Liver (tissue), 3 donors: ENCODE results near the gene PARD3.

Experiments
- EGR1 ChIP-seq, 2 donors: IDR thresholded peaks; 2 replicates each; pipeline ENCODE4 v1.6.1; 2016 to 2018; ENCODE audit warnings: antibody characterized with exemption in 2 of 2, low read depth in 2 of 2
- FOXA1 ChIP-seq: IDR thresholded peaks from 2 replicates; pipeline ENCODE4 v1.6.1; 2016; ENCODE audit warnings: antibody characterized with exemption
- GABPA ChIP-seq, 2 donors: IDR thresholded peaks in 1 of 2; conservative IDR thresholded peaks in 1 of 2; 2 replicates each; pipeline ENCODE4 v1.6.1; 2016; ENCODE audit warnings: antibody characterized with exemption in 2 of 2, mild to moderate bottlenecking in 1 of 2, moderate library complexity in 1 of 2
- JUND ChIP-seq, 2 donors: IDR thresholded peaks; 2 replicates each; pipeline ENCODE4 v1.6.1; 2016; ENCODE audit warnings: antibody characterized with exemption in 2 of 2
- NR2F2 ChIP-seq: IDR thresholded peaks from 2 replicates; pipeline ENCODE4 v1.6.1; 2016; ENCODE audit warnings: antibody characterized with exemption
- SP1 ChIP-seq: IDR thresholded peaks from 2 replicates; pipeline ENCODE4 v1.6.1; 2018; ENCODE audit warnings: antibody characterized with exemption, mild to moderate bottlenecking
- TF ChIP-seq, protein P1 (sequence below): fragments of 150-350 bp; IDR thresholded peaks from 2 replicates; pipeline ENCODE4 v1.5.1; 2017; ENCODE audit warnings: improper control_type of control experiment, low read depth, low read length; ENCODE audit not compliant: missing input control
- TF ChIP-seq, protein P2 (sequence below): IDR thresholded peaks from 2 replicates; pipeline ENCODE4 v1.6.1; 2016; ENCODE audit warnings: antibody characterized with exemption, mild to moderate bottlenecking
- donor health status: healthy.
- donor health status: healthy.

DNA sequence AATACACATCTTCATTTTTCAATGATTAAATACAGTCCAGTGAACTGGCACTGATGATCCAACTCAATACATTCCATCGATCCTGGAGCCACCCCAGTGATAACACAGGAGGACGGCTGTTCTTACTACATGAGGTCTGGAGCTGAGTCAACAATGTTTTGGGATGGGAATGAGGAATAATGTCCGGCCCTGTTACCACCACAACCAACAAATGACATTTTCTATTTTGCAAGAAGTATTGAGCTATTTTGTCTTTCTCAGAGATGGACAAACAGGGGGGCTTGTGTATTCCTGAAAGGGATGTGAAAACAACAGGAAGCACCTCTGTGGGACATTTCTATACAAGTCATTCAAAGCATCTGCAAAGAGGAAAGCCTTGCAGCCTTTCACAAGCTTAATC, 249.2 kb downstream of the PARD3 start:
- TF ChIP-seq, protein P1, sequence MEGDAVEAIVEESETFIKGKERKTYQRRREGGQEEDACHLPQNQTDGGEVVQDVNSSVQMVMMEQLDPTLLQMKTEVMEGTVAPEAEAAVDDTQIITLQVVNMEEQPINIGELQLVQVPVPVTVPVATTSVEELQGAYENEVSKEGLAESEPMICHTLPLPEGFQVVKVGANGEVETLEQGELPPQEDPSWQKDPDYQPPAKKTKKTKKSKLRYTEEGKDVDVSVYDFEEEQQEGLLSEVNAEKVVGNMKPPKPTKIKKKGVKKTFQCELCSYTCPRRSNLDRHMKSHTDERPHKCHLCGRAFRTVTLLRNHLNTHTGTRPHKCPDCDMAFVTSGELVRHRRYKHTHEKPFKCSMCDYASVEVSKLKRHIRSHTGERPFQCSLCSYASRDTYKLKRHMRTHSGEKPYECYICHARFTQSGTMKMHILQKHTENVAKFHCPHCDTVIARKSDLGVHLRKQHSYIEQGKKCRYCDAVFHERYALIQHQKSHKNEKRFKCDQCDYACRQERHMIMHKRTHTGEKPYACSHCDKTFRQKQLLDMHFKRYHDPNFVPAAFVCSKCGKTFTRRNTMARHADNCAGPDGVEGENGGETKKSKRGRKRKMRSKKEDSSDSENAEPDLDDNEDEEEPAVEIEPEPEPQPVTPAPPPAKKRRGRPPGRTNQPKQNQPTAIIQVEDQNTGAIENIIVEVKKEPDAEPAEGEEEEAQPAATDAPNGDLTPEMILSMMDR: no peak
- TF ChIP-seq JUND (IDR thresholded peaks at IDR 0.05) (no peak), EGR1 (IDR thresholded peaks at IDR 0.05; ENCODE audit: low read depth in 2 of 2) (no peak), NR2F2 (no peak), GABPA (IDR thresholded peaks at IDR 0.05 in 1 of 2, conservative IDR thresholded peaks at IDR 0.05 in 1 of 2) (no peak), FOXA1 (peak; percentile 45), SP1 (no peak)
- TF ChIP-seq, protein P2, sequence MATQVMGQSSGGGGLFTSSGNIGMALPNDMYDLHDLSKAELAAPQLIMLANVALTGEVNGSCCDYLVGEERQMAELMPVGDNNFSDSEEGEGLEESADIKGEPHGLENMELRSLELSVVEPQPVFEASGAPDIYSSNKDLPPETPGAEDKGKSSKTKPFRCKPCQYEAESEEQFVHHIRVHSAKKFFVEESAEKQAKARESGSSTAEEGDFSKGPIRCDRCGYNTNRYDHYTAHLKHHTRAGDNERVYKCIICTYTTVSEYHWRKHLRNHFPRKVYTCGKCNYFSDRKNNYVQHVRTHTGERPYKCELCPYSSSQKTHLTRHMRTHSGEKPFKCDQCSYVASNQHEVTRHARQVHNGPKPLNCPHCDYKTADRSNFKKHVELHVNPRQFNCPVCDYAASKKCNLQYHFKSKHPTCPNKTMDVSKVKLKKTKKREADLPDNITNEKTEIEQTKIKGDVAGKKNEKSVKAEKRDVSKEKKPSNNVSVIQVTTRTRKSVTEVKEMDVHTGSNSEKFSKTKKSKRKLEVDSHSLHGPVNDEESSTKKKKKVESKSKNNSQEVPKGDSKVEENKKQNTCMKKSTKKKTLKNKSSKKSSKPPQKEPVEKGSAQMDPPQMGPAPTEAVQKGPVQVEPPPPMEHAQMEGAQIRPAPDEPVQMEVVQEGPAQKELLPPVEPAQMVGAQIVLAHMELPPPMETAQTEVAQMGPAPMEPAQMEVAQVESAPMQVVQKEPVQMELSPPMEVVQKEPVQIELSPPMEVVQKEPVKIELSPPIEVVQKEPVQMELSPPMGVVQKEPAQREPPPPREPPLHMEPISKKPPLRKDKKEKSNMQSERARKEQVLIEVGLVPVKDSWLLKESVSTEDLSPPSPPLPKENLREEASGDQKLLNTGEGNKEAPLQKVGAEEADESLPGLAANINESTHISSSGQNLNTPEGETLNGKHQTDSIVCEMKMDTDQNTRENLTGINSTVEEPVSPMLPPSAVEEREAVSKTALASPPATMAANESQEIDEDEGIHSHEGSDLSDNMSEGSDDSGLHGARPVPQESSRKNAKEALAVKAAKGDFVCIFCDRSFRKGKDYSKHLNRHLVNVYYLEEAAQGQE: no peak
